SK-N-MC (cell line): ENCODE measurements around the gene CHMP4B.

Experiments used
- EZH2 ChIP-seq: fragments of 200-600 bp; sonication (generic); IDR thresholded peaks from one replicate; pipeline ENCODE4 v1.6.1; 2017; ENCODE audit warnings: antibody characterized with exemption
- FOXP2 ChIP-seq: optimal IDR thresholded peaks from 2 replicates; pipeline ENCODE3; 2011; ENCODE audit warnings: mild to moderate bottlenecking, moderate library complexity; ENCODE audit not compliant: insufficient read depth; ENCODE audit errors: extremely low read length, control extremely low read depth
- POLR2AphosphoS5 ChIP-seq: IDR thresholded peaks from 2 replicates; pipeline ENCODE4 v1.6.1; 2012; ENCODE audit warnings: mild to moderate bottlenecking, low read depth, low read length, borderline replicate concordance

DNA sequence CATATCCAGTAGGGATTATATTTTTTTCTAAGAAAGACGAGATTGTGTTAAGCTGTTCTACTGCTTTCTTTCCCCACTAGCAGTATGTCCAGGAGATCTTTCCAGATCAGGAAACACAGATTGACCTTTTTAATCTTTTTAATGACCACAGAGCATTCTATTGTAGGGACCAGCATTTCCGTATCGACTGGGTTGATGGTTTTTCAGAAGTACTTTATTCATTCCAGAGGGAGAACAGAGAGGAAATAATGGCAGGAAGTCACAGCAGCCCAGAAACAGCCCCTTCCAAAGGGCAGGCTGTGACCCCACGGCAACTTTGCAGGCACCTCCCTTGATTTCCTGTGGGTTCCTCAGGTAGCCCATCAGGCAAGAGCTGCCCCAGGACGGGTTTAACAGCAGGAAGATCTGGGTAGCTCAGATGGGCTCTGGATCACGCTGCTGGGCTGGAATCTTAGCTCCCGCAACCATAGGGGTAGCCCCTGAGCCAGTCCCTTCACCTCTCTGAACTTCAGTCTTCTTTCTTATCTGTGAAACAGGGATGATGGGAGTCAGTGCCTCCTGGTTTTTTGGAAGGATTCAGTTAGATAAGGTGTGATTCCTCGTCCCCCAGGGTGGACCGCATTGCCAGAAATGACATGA is 23.8 kb upstream of the CHMP4B start:
- TF ChIP-seq FOXP2 (no peak), POLR2AphosphoS5 (no peak), EZH2 (no peak)
